ENCODE results near the gene MAP2. TPM values are rescaled to one million over a fixed set of nuclear protein-coding genes. Genes with fewer than 3 reads are reported as not detected.

The MAP2 gene
- total RNA-seq, 1 experiment from 2014 or later, result 7.6 TPM

GRCh38 chr2:209663139-209663538, 239.3 kb downstream of the MAP2 start:
- DNase-seq (ENCODE audit: low spot score) (no peak), ATAC-seq (no peak)
- ChIA-PET POLR2A (no interaction called here), CTCF (interaction anchor here (0.6 kb wide), 1 partner anchor 47 kb away, joined by 3 read pairs; no protein-coding TSS in a partner anchor)
- TF ChIP-seq JAZF1 (CRISPR knock-in tag; IDR thresholded peaks at IDR 0.05) (no peak), PREB (CRISPR knock-in tag; IDR thresholded peaks at IDR 0.05; ENCODE audit: borderline replicate concordance) (no peak), ZNF396 (CRISPR knock-in tag; IDR thresholded peaks at IDR 0.05; ENCODE audit: borderline replicate concordance) (no peak), MYBL2 (CRISPR knock-in tag; IDR thresholded peaks at IDR 0.05) (no peak), NR3C1 (CRISPR knock-in tag; conservative IDR thresholded peaks at IDR 0.05; ENCODE audit: low read depth) (no peak), ELF4 (CRISPR knock-in tag; IDR thresholded peaks at IDR 0.05; ENCODE audit: low read depth) (no peak)
- Mint-ChIP-seq H3K4me1 (peaks cover 43% of the 10 kb centered on the region), H3K4me3 (no peak overlapping the region), H3K27ac (no peak overlapping the region), H3K36me3 (no peaks in the 10 kb centered on the region), H3K27me3 (ENCODE audit: low read depth) (no peaks in the 10 kb centered on the region), H3K9me3 (no peaks in the 10 kb centered on the region)

- H3K4me1 Mint-ChIP-seq, result peaks cover 43% of the 10 kb centered on the region
- H3K9me3 Mint-ChIP-seq, result no peaks in the 10 kb centered on the region
- H3K27ac Mint-ChIP-seq, result no peak overlapping the region
- ATAC-seq, result no peak
- ChIA-PET CTCF (no interaction called here), POLR2A (no interaction called here)
- DNase-seq (ENCODE audit: low spot score), result no peak
- TF ChIP-seq ZNF219 (CRISPR knock-in tag; IDR thresholded peaks at IDR 0.05; ENCODE audit: borderline replicate concordance) (no peak), ETV6 (CRISPR knock-in tag; IDR thresholded peaks at IDR 0.05) (no peak), ARID4B (CRISPR knock-in tag; IDR thresholded peaks at IDR 0.05; ENCODE audit: borderline replicate concordance) (no peak), TCF7 (CRISPR knock-in tag; IDR thresholded peaks at IDR 0.05; ENCODE audit: low read depth) (no peak), CBFB (CRISPR knock-in tag; IDR thresholded peaks at IDR 0.05; ENCODE audit: low read depth) (no peak), PRDM15 (CRISPR knock-in tag; IDR thresholded peaks at IDR 0.05) (no peak), ZBTB21 (CRISPR knock-in tag; IDR thresholded peaks at IDR 0.05; ENCODE audit: borderline replicate concordance) (no peak), NFYB (CRISPR knock-in tag; conservative IDR thresholded peaks at IDR 0.05; ENCODE audit: low read depth) (no peak), AFF4 (CRISPR knock-in tag; IDR thresholded peaks at IDR 0.05; ENCODE audit: borderline replicate concordance) (no peak), TEAD4 (CRISPR knock-in tag; IDR thresholded peaks at IDR 0.05) (no peak), ZNF671 (CRISPR knock-in tag; IDR thresholded peaks at IDR 0.05) (no peak)
- H3K4me3 Mint-ChIP-seq, result no peak overlapping the region
- no peaks in the 10 kb centered on the region for H3K36me3 Mint-ChIP-seq
- no peaks in the 10 kb centered on the region for H3K27me3 Mint-ChIP-seq (ENCODE audit: low read depth)
Measured at GRCh38 chr2:209663656-209664055, 239.8 kb downstream of the MAP2 start.
